Mesenchymal stem cell (in vitro differentiated cells and primary cell): ENCODE measurements around the gene DLX5. TPM values are rescaled to one million over a fixed set of nuclear protein-coding genes. Genes with fewer than 3 reads are reported as not detected.

ENCODE experiments used
- DNase-seq: peaks from one replicate; pipeline ENCODE4 v3.0.0-alpha.2; 2013
- H2AFZ ChIP-seq: one replicate; pipeline ENCODE4 v1.6.1; 2013; ENCODE audit warnings: low read depth, mild to moderate bottlenecking, control low read depth, inconsistent platforms, low read length, moderate library complexity
- H2AK5ac ChIP-seq: 2 replicates; pipeline ENCODE4 v1.6.1; 2013; ENCODE audit warnings: low read length, moderate library complexity, mild to moderate bottlenecking, inconsistent platforms; ENCODE audit not compliant: severe bottlenecking
- H2BK120ac ChIP-seq: one replicate; pipeline ENCODE4 v1.6.1; 2013; ENCODE audit warnings: low read depth, mild to moderate bottlenecking, inconsistent platforms, low read length, moderate library complexity
- H2BK12ac ChIP-seq, 2 experiments: one replicate each; pipeline ENCODE4 v1.6.1; 2013; ENCODE audit warnings: inconsistent platforms in 2 of 2, low read length in 2 of 2, mild to moderate bottlenecking in 2 of 2, moderate library complexity in 2 of 2, control low read depth in 1 of 2
- H2BK15ac ChIP-seq: one replicate; pipeline ENCODE4 v1.6.1; 2013; ENCODE audit warnings: mild to moderate bottlenecking, low read depth, inconsistent platforms; ENCODE audit not compliant: poor library complexity, severe bottlenecking
- H2BK5ac ChIP-seq: 2 replicates; pipeline ENCODE4 v1.6.1; 2013; ENCODE audit warnings: low read depth, mild to moderate bottlenecking, low read length, control low read depth, inconsistent platforms; ENCODE audit not compliant: poor library complexity, severe bottlenecking
- H3K14ac ChIP-seq, 2 experiments: one replicate each; pipeline ENCODE4 v1.6.1; 2013; ENCODE audit warnings: inconsistent platforms in 2 of 2, low read length in 2 of 2, control low read depth in 1 of 2, mild to moderate bottlenecking in 1 of 2, moderate library complexity in 1 of 2
- H3K18ac ChIP-seq, 2 experiments: one replicate each; pipeline ENCODE4 v1.6.1; 2013; ENCODE audit warnings: inconsistent platforms in 2 of 2, low read length in 2 of 2, control low read depth in 1 of 2, low read depth in 1 of 2, mild to moderate bottlenecking in 1 of 2
- H3K23ac ChIP-seq, 2 experiments: one replicate each; pipeline ENCODE4 v1.6.1; 2013; ENCODE audit warnings: inconsistent platforms in 2 of 2, low read length in 2 of 2, mild to moderate bottlenecking in 2 of 2, moderate library complexity in 2 of 2, control low read depth in 1 of 2
- H3K27ac ChIP-seq: 2 replicates; pipeline ENCODE4 v1.5.1; 2013; ENCODE audit warnings: mild to moderate bottlenecking, moderate library complexity, low read length, control low read depth, inconsistent platforms; ENCODE audit not compliant: poor library complexity, severe bottlenecking
- H3K27me3 ChIP-seq, 2 experiments: 2 replicates each; pipeline versions ENCODE4 v1.6.1 to v1.7.0; 2013; ENCODE audit warnings: low read length in 2 of 2, mild to moderate bottlenecking in 2 of 2, moderate library complexity in 2 of 2, control low read depth in 1 of 2, inconsistent platforms in 1 of 2; ENCODE audit not compliant: control insufficient read depth in 1 of 2, insufficient read depth in 1 of 2
- H3K36me3 ChIP-seq, 2 experiments: 2 replicates each; pipeline versions ENCODE4 v1.6.1 to v1.7.0; 2013; ENCODE audit warnings: low read length in 2 of 2, control low read depth in 1 of 2, inconsistent platforms in 1 of 2, low read depth in 1 of 2, mild to moderate bottlenecking in 1 of 2; ENCODE audit not compliant: insufficient read depth in 2 of 2, control insufficient read depth in 1 of 2
- H3K4ac ChIP-seq, 2 experiments: one replicate each; pipeline ENCODE4 v1.6.1; 2013; ENCODE audit warnings: inconsistent platforms in 2 of 2, low read length in 2 of 2, mild to moderate bottlenecking in 2 of 2, moderate library complexity in 2 of 2, control low read depth in 1 of 2, low read depth in 1 of 2
- H3K4me1 ChIP-seq: 2 replicates; pipeline ENCODE4 v1.6.1; 2013; ENCODE audit warnings: low read depth, low read length, control low read depth; ENCODE audit not compliant: control insufficient read depth, insufficient read depth
- H3K4me2 ChIP-seq: 2 replicates; pipeline ENCODE4 v1.6.1; 2013; ENCODE audit warnings: low read length, mild to moderate bottlenecking, inconsistent platforms; ENCODE audit not compliant: poor library complexity, severe bottlenecking
- H3K4me3 ChIP-seq, 2 experiments: 2 replicates each; pipeline versions ENCODE4 v1.5.1 to v1.7.0; 2013; ENCODE audit warnings: low read length in 2 of 2, mild to moderate bottlenecking in 2 of 2, control low read depth in 1 of 2, low read depth in 1 of 2; ENCODE audit not compliant: insufficient read depth in 1 of 2
- H3K79me1 ChIP-seq: replicated peaks from 2 replicates; pipeline ENCODE4 v1.6.1; 2013; ENCODE audit warnings: mild to moderate bottlenecking, control low read depth, low read length, inconsistent platforms; ENCODE audit not compliant: poor library complexity, severe bottlenecking
- H3K9ac ChIP-seq: 2 replicates; pipeline ENCODE4 v1.7.0; 2013; ENCODE audit warnings: mild to moderate bottlenecking, low read length, moderate library complexity
- H3K9me3 ChIP-seq: 2 replicates; pipeline ENCODE4 v1.7.0; 2013; ENCODE audit warnings: mild to moderate bottlenecking, low read length; ENCODE audit not compliant: control insufficient read depth
- H4K8ac ChIP-seq: one replicate; pipeline ENCODE4 v1.6.1; 2013; ENCODE audit warnings: inconsistent platforms, mild to moderate bottlenecking, low read length, moderate library complexity
- H4K91ac ChIP-seq: one replicate; pipeline ENCODE4 v1.6.1; 2013; ENCODE audit warnings: mild to moderate bottlenecking, low read length, inconsistent platforms
- WGBS: methylation state at CpG from one replicate; pipeline ENCODE4 v1.1.7; 2013; ENCODE audit warnings: mixed read lengths; 5-methylcytosine and 5-hydroxymethylcytosine counted together
- small RNA-seq: library from polyadenylated mRNA; stranded (forward); fragments of <200 nt; extraction: miRNeasy Mini kit (QIAGEN cat#:217004); gene quantifications from one replicate; pipeline ENCODE3, GENCODE V24; 2013; ENCODE audit warnings: low read depth

Gene DLX5

DNA sequence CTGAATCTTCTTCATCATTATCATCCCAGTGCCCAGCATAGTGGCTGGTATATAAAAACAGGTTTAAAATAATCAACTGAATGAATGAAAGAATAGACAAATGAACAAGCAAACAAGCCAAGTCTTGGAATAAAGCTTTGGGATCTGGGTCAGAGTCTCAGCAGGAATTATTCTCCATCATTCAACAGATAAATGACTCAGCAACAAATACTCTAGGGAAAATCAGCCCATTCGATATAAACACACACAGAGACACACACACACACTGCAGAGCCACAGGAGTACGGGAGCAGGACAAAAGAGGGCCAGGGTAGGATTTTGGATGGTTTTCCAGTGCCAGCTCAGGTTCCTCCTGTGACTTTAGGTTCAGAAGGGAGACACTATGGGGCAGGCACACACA is 48.5 kb downstream of the DLX5 start:
- Histone ChIP-seq H3K4me3 (no peak overlapping the region), H4K91ac (no peak overlapping the region), H2BK120ac (no peak overlapping the region), H3K9ac (no peak overlapping the region), H2BK15ac (no peak overlapping the region), H2BK5ac (no peak overlapping the region), H4K8ac (no peak overlapping the region), H3K4me1 (no peaks in the 10 kb centered on the region), H2AK5ac (no peak overlapping the region), H3K4ac (no peak overlapping the region), H3K79me1 (no peaks in the 10 kb centered on the region), H3K18ac (no peak overlapping the region), H2AFZ (no peak overlapping the region), H2BK12ac (no peak overlapping the region), H3K14ac (no peak overlapping the region), H3K27me3 (peaks cover 0 to 2% of the 10 kb centered on the region in 2 experiments), H3K27ac (no peak overlapping the region), H3K23ac (no peak overlapping the region), H3K9me3 (no peaks in the 10 kb centered on the region), H3K36me3 (no peaks in the 10 kb centered on the region), H3K4me2 (no peak overlapping the region)
- 50% methylated on average over 2 of the region's 2 CpGs for WGBS
- no peak for DNase-seq

DNA sequence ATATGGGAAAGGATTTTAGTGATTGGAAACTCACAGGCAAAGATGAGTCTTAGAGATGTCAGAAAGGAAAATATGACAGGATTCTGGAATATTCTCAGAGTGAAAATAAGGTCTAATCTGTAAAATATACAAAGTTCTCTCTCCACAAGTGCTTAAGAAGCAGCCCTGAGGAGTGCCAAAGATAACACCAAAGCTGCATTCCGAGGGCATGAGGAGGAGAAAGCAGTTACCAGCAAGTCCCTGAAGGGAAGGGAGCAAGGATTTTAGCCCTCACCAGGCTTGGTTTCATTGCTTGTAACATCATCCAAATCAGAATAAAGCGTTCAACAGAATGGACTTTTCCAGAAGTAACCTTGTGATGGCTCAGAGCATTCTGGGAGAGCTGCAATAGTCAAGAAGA is 50.6 kb downstream of the DLX5 start:
- H3K4me3 ChIP-seq, result no peak overlapping the region
- no peak overlapping the region for H2BK120ac ChIP-seq
- H3K9ac ChIP-seq, result no peak overlapping the region
- no peak overlapping the region for H3K4ac ChIP-seq
- H2BK15ac ChIP-seq, result no peak overlapping the region
- H2BK5ac ChIP-seq, result no peak overlapping the region
- no peak overlapping the region for H3K4me2 ChIP-seq
- no peaks in the 10 kb centered on the region for H3K36me3 ChIP-seq
- peaks cover 0 to 9% of the 10 kb centered on the region in 2 experiments for H3K27me3 ChIP-seq
- no peak overlapping the region for H3K23ac ChIP-seq
- no peaks in the 10 kb centered on the region for H3K79me1 ChIP-seq
- no peak overlapping the region for H2AK5ac ChIP-seq
- DNase-seq, result no peak
- no peaks in the 10 kb centered on the region for H3K9me3 ChIP-seq
- H2AFZ ChIP-seq, result no peak overlapping the region
- no peak overlapping the region for H4K8ac ChIP-seq
- no peak overlapping the region for H4K91ac ChIP-seq
- no peaks in the 10 kb centered on the region for H3K4me1 ChIP-seq
- WGBS, result 69% methylated on average over 1 of the region's 2 CpGs
- no peak overlapping the region for H3K18ac ChIP-seq
- H2BK12ac ChIP-seq, result no peak overlapping the region
- no peak overlapping the region for H3K27ac ChIP-seq
- H3K14ac ChIP-seq, result no peak overlapping the region

DNA sequence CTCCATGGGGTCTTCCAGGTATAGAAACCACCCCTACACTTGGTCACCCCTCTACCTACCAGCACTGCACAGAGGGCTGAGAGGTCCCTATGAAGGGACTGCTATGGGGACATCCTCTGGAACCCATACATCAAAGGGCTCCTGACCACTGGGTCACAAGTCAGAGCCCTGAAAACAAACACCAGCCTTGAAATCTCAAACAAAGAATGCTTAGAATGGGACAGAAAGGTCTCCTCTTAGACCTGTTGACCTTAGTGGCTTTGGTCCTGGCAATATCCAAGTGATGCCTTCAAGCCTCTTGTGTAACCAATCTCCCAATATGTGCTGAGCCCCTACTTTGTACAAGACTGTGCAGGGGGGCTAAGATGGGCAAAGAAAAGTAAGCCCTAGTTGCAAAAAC is 53.9 kb downstream of the DLX5 start:
- no peak overlapping the region for H3K4me3 ChIP-seq
- H2BK5ac ChIP-seq, result no peak overlapping the region
- H2BK12ac ChIP-seq, result no peak overlapping the region
- H3K18ac ChIP-seq, result no peak overlapping the region
- no peak overlapping the region for H3K14ac ChIP-seq
- H2AK5ac ChIP-seq, result no peak overlapping the region
- no peak overlapping the region for H4K8ac ChIP-seq
- H3K27ac ChIP-seq, result no peak overlapping the region
- no peak overlapping the region for H2BK15ac ChIP-seq
- no peaks in the 10 kb centered on the region for H3K4me1 ChIP-seq
- H3K4me2 ChIP-seq, result no peak overlapping the region
- H3K27me3 ChIP-seq, result peaks cover 0 to 14% of the 10 kb centered on the region in 2 experiments
- H3K79me1 ChIP-seq, result no peaks in the 10 kb centered on the region
- no peak overlapping the region for H2AFZ ChIP-seq
- no peak overlapping the region for H3K4ac ChIP-seq
- no peaks in the 10 kb centered on the region for H3K36me3 ChIP-seq
- no peak overlapping the region for H3K23ac ChIP-seq
- H4K91ac ChIP-seq, result no peak overlapping the region
- H2BK120ac ChIP-seq, result no peak overlapping the region
- no peaks in the 10 kb centered on the region for H3K9me3 ChIP-seq
- H3K9ac ChIP-seq, result no peak overlapping the region
- DNase-seq, result no peak

Small RNAs within 50 kb of the gene (small RNA-seq; reads per million reads assigned to genes)
- not detected for gene RF01778
